Measurements from ENCODE around the gene HOXB6.

HOXB6 gene

DNA sequence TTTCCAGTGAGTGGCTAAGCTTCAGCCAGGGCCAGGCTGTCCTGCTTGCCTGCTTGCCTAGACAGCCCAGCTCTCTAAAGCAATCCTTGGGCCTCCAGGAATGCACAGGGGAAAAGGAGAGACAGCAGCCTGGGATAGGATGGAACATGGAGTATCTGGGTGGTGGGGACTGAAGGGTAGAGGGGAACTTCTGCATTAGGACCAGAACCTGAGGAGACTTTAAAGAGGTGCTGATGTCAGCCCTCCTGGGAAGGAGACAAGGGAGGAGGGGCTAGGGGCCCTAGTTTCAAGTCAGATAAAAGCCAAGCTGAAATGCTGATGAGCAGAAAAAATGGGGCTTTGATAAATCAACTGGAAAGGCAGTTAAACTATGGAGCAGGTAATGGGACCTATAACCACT, 4.2 kb upstream of the HOXB6 start:
- DNase-seq = no peak

DNA sequence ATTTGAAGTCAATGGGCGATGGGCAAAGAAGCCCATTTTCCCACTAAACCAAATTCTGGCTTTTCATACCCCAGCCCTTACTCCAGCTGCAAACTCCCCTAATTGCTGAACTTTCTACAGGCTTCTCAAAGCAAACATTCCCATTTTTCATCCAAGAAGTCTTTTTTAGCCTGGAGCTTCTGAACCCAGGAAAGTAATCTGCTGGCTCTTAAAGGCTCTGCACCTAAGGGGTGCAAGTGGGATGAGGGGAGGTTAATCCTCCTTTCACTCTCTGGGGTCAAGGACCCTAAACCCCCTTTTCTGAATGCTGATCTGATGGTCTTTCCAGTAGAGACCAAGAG, 3.7 kb upstream of the HOXB6 start:
- no peak for DNase-seq

DNA sequence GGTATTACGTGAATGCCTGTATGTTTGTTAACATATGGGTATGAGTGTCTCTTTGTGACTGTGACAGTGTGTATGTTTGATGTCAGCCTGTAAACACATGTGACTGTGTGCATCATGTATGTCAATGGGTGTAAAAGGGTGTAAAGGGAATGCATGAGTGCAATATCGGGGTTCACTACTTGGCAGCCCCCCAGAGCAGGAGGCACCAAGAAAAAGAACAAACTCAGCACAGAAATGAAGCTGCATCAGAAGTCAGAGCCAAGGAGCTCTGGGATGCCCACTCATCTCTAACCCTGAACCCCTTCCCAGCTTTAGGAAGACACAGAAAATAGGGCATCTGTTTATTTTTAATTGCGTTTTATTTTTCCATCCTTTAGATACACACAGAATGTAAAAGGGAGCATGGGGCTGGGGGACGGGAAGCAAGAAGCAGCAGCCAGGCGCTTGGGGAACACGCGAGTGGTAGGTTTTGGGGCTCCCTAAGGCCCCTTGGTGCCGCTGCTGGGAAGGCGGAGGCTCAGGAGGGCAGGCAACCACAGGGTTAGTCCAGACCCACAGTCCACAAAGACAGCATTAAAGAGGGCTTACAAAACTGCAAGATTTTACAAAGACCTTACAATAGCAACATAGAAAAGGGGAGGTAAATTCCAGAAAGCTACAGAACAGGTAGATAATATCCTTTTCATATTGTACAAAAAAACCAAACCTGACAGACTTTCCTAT, 2.3 kb upstream of the HOXB6 start:
- DNase-seq = no peak

DNA sequence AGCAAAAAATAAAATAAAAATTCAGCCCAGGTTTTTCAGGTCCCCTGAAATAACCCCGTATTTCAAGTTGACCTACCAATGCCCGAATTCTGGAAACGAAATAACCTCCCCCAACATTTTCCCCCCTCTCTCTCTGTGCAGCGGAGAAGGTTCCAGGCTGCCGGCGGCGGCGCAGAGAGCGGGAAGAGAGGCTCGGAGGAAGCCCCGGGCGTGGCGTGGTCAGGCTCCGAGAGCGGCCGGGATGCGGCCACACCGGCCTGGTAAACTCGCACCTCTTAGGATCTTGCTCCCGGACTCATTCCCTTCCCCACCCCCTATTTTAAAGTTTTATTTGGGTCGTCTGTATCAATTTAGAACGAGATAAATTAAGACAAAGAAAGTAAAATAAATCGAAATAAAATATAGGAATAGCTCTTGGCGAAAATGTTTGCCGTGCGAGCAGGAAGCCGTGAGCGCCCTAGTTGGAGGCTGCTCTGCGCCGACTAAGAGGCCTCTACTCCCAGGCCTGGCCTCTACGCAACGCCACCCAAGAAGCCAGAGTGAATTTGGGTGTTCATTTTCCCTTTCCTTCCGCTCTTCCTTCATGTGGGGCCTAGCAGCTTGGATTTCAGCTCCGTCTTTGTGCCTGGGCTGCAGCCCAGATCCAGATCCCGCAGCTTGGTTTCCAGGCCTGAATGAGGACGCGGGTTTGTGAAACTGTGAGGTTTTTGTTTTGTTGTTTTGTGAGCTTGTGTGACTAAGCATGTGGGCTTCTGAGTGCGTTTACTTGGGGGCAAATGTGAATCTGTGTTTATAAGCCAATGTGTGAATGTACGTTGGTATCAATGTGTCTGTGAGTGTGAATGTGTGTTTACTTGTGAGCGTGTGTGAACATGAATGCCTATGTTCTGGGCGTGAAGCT, 1.5 kb upstream of the HOXB6 start:
- DNase-seq = no peak

DNA sequence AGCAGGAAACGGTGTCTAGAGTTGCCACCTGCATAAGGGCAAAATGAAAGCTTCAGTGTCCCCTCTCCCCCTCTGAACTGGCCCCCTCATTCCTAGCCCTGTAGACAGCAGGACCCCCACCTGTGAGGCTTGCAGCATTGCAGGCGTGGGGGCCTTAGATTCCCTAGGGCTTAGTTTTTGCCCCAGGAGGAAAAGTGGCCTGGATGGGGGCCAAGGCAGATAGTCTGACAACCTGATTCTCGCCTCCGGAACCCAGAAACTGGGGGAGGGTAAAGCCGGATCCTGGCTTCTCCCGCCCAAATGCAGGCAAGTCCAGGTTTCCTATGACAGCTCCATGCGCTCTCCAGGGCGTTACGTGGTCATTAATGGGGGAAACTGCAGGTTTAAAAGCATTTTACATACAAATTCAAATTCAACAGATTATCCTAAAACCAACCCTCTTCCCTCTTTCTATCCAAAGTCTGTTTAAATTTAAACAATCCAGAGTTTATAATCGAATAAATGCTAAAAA, 678 bp upstream of the HOXB6 start:
- no peak for DNase-seq

DNA sequence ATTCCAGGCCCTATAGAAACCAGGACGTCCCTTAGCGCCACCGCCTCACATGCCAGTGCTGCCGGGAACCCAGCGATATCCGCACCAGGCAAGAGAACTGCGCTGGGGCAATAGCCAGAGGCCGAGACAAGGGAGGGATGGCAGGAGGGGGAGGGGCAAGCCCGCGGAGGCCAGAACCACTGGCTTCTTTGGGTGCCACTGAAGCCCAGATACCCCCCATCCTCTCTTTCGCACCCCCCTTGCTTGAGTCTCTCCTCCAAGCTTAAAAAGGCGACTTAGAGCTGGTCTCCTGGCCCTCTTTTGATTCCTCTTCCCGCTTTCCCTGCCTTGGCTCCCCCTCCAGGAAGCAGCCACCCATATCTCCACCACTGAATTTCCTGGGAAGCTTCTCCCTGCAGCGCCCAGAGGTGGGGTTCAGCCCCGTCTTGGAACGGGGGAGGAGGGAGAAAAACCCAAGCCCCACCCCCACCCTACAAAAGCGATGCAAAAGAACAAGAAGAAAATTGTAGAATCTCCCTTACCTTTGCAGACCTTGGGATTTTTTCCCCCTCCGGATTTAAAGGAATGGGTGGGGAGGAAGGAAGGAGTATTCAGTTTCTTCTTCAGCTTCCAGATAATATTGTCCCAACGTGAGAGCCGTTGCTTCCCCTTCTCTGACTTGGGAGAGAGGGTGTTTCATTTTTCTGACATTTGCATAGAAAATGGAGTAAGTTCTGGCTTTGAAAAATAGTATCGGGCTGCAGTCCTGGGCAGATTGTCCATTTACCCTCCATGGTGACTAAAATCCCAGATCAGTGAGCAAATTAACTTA, 622 bp downstream of the HOXB6 start:
- DNase-seq = no peak

DNA sequence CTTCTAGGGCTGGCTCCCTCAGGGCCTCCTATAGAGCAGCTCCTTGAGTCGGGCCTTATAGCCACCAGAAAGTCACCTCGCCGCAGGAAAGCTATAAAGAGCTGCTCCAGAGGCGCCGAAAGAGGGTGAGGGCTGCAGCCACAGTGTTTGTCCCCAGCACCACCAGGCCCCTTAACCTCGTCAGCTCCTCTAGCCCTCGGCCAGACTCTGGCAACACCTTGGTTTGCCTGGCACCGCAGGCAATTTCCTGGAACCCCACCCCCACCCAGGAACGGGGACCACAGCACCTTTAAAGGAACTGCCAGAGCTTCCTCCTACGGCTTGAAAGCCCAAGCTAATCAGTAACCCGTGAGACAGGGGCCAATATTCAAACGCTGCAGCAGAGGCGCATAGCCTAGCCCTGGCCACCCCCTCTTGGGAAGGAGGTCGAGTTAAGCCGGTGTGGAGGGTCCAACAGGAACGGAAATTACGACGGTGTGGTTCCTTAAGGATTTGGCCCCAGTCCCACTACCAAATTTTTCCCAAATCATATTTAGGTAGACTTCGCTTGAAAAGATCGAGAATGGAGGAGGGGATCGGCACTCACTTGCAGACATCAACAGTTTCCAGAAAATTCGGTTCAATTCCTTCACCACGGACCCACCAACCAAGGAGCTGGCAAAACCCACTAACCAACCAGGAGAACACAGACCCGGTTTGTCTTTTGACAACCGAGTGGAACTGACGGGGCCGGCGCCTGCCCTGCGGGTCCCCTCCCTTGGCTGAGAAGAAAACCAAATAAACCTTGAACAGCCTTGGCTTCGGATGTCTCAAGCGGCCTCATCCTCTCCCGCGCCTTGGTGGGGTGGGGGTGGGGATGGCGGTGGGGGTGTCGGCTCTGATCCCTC, 3.0 kb downstream of the HOXB6 start:
- DNase-seq = no peak

DNA sequence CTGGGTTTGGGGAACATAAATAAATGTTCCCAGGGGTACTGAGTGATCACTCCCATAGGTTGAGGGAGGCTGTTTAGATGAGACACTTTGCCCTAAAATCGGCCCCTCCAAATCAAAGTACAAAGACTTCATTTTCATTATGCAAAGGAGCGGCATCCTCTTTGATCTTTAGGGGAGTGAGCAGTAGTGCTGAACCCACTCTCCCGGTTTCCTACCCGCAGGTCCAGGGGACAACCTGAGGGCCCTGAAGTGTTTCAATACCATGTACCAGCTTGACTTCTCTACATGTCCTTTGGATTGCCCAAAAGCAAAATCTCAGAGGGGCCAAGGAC, 3.6 kb downstream of the HOXB6 start:
- no peak for DNase-seq

DNA sequence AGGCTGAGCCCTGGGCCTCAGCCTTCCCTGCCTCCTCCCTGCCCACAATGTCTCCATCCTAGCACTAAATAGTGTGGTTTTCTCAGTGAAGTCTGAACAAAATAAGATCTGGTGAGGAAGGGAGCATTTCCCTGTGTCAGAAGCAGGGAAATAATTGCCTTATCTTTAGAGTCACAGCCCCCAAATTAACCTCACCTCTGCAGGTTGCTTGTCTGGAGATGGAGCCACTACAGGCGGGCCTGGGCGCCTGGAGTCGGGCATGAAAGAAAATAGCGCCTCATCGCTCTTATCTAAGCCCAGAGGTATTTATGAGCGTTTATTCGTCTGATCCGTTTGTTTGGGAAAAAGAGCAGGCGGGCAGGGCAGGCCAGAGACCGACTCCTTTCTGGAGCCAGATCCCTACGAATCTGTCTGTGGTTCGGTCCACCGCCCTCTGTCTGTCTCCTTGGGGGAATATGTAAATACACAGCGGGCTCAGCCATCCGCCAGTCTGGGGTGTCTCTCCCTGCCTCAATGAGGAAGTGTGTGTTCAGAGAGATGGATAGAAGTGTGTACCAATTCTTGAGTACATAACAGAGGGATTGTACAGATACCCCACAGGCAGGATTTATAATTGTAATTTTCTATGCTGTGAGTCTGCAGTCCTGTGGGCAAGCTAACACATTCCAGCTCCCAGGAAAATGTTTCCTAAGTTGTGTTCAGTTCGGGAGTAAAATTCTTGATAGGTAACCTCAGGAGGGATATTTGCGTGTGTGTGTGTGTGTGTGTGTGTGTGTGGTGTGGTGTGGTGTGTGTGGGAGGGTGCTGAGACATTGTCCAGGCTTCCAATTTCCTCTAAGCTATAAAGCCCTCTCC, 4.3 kb downstream of the HOXB6 start:
- DNase-seq = no peak

DNA sequence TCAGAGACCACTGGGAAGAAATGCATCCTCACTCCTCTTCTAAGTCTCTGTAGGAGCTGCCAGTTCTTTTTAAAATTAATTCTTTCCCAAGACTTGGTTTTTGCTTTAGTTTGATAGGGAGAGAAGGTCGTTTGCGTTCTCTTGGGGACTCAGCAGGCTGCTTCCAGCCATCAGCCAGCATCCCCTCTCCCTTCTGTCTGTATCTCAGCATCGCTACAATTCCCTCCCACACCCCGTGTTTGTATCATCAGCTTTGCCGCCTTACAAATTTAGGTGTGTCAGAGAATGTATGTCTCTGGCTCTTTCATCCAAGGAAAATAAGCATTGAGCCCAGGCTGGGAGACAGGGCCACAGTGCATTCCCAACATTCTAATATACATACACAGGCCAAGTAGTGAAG, 5.4 kb downstream of the HOXB6 start:
- DNase-seq = no peak

DNA sequence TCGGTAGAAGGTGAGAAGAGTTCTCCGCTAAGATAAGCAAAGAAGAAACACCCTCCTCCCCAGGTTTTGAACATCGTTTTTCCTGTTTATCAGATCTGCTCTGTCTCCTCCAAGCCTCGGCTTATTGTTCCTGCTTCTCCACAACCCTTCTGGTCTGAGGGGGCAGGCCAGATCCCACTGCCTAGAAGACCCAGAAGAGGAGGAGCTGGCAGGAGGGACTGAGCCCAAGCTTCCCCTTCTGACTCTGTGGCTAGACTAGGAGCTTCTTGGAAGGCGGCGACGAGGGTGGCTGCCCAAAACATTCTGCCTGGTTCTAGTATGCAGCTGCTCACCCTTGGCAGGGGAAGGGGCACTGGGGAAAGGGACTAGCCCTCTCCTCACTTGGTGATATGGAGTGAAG, 6.0 kb downstream of the HOXB6 start:
- DNase-seq = no peak

DNA sequence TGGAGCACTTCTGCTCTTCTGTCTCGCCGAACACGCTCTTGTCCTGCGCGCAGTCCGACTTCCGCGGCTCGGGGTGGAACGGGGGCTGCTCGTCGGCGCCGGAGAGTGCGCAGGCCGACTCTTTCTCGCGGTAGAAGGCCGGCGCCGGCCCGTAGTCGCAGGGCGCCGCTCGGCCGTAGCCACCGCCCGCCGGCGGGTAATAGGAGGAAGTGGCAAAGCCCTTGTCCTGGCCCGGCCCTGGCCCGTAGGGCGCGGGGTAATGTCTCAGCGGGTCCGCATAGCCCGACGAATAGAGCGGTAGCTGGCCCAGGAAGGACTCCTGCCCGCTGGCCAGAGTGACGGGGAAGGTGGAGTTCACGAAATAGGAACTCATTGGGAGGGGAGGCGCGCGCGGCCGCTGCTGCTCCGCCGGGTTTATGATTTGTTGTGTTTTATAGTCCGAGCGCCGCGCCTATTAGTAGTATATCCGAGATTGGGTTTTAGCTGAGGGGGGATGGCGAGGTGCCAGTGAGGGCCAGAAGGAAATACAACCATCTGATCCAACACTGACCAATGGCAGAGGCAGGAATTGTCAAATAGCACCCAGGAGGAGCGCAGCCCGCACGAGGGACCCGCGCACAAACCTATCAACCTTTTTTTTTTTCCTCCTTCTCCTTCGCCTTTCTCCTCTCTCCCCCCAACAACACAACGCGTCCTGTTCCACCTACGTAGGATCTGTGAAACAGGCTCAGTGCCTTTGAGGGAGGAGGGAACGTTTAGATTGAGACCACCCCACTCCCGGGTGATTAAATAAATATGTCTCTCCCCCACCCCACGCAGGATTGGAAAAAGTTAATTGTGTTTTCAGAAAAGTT, 6.8 kb downstream of the HOXB6 start:
- peak; percentile 25 for DNase-seq

DNA sequence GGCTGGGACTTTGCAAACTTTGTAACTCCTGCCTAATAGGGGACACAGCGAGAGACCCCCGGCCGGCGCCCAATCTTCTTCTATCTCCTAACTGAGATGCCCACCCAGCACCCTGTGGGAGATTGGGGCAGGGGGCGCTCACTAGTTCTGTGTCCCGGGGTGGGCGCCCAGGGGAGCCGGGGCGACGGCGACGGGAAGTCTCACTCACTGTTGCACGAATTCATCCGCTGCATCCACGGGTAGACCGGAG, 7.3 kb downstream of the HOXB6 start:
- DNase-seq = no peak

DNA sequence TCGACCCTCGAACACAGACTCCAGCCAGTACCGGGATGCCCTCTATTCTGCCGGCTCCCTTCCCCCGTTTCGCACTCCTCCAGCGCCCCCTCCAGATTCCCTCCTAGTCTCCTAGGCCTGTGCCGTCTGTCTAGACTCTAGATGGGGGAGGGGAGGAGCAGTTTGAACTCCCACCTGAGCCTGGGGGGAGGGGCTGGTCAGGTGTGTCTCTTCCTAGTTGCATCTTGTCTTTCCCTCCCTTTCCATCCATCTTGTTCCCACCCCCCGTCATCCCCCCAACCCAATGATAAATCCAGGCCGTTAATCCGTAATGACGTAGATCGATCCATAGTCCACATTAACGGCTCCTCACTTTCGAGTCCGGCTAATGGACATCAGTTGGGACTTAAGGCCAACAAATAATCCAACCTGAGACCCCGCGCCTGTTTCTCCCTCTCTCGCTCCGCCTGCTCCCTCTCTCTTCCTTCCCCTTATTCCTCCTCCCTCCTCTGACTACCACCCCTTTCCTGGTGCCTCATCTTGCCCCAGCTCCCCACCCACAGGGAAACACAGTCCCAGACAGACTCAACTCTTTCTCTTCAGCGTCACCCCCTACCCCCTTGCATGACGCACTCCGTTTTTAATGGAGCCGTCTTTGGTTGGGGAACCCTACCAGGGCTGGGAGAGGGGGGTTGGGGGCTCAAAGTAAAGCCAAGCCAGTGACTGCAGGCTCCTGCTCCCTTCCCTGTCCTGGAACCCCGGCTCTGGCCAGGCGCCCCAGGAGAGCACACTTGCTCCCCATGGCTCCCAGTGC, 7.9 kb downstream of the HOXB6 start:
- DNase-seq = no peak

DNA sequence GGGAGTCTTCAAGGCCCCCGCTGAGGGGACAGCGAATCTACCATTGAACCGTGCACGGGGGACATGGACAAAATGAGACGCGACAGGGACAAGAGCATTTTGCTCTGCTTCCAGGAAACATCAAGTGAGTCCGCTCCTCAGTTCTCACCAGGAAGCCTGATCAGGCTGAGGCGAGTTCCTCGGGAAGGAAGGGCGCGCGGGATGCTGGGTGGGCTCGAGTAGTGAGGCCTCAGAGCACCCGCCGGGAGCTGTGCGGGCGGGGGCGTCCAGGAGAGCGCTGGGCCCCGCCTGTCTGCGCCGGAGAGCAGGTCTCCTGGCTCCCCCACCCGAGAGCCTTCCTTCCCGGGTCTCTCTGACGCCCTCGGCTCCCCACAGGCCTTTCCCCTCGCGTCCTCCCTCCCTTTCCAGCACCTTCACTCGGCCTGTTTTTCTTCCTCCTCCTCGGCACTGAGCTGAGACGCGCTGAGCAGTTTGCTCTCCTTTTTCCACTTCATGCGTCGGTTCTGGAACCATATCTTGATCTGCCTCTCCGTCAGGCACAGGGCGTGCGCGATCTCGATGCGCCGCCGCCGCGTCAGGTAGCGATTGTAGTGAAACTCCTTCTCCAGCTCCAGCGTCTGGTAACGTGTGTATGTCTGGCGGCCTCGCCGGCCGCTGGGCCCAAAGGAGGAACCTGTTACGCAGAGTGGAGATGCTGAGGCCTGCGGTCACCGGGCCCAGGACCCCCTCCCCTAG, 8.6 kb downstream of the HOXB6 start:
- DNase-seq = no peak

DNA sequence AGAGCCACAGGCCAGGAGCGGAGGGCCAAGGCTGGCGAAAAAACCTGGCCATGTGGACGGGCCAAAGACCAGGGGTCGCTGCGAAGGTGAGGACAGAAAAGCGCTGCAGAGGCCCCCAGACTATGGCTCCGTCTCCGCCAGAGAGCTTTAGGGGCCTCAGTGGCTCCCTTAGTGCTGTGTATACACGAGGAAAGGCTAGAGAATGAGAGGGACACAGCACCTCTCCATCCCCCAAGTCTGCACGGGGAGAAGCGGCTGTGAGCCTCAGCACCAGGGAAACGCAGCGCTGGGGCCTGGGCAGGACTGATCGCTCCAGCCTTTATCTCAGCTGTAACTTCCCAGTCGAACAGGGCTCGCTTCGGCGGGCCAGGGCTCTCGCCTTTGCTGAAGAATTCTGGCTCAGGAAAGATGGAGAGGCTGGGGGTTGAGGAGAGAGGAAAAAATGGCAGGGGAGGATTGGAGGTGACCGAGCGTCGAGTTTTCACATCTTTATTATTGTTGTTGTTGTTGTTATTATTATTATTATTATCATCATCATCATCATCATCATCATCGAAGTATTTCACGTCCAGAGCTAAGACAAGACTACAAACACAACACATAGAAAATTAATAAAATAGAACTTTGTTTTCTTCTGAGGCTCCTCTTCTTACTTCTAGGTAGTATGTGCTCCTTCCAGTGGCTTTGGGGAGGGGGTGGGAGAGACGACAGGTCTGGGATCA, 9.3 kb downstream of the HOXB6 start:
- no peak for DNase-seq

DNA sequence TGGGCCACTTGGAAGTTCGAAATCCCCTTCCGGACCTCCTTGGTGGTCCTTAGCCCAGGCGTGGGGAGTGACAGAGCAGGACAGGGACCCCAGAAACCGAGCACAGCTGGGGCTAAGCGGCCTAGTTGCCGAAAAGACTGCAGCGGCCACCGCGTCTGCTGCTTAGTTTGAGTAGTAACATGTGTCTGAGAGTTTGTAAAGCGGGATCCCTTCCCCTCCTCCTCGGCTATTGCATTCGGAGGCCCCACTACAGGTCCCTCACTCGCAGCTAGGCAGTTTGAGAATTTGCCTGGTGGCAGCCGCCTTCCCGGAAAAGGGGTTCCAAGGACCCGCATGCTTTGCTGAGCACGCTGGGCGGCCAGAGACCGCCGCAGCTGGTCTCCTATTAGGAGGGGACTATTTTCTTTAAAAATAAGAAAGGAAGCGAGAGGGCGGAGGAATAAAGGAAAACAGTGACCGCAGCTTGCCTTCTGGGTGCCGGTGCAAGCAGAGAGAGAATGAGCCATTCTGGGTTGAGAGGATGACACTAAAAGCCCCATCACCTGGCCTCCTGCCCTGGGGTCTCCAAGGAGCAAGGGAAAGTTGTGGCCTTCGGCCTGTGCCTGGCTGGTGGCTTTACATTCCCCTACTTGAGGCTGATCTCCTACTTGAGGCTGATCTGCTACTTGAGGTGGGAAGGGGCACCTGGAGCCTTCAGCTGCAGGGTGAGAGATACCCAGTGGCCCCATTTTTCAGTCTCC, 10.1 kb downstream of the HOXB6 start:
- DNase-seq = no peak

Data from CD4-positive, alpha-beta T cell treated with Interferon gamma for 1 hour (primary cell).